ENCODE data around the gene SLC43A2. TPM values are rescaled to one million over a fixed set of nuclear protein-coding genes. Genes with fewer than 3 reads are reported as not detected.

SLC43A2 gene
- total and polyA plus RNA-seq, 8 donors: 25.6 to 87.9 (median 27.0) TPM

DNA sequence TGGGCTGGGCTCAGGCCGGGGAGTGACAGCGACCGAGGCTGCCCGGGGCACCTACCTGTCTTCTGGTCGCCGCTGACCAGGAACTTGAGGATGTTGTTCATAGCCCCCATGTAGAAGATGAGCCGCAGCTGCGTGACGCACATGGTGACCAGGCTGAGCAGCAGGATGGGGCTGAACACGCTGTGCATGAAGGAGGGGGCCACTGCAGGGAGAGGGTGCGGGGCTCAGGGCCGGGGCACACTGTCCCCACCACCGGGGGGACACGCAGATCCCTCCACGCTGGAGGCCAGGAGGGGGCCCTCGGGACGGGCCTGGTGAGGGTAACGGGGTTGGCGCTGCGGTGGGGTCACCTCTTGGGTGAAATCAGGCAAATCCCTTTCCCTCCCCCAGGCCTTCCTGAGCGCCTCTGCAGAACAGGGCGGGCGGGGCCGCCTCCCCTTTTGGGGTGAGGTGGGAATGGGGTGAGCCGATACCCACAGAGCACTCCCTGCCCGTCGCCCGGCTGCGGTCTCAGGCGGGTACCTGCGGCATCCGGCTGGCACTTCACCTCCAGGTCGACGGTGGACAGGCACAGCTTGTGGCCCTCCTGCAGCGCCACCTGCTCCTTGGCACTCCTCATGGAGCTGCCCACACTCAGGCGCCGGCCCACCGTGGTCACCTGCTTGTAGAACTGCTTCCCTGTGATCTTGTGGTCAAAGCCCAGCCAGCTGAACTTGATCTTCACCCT lies 37.7 kb downstream of the SLC43A2 start:
- TF ChIP-seq, protein P1, sequence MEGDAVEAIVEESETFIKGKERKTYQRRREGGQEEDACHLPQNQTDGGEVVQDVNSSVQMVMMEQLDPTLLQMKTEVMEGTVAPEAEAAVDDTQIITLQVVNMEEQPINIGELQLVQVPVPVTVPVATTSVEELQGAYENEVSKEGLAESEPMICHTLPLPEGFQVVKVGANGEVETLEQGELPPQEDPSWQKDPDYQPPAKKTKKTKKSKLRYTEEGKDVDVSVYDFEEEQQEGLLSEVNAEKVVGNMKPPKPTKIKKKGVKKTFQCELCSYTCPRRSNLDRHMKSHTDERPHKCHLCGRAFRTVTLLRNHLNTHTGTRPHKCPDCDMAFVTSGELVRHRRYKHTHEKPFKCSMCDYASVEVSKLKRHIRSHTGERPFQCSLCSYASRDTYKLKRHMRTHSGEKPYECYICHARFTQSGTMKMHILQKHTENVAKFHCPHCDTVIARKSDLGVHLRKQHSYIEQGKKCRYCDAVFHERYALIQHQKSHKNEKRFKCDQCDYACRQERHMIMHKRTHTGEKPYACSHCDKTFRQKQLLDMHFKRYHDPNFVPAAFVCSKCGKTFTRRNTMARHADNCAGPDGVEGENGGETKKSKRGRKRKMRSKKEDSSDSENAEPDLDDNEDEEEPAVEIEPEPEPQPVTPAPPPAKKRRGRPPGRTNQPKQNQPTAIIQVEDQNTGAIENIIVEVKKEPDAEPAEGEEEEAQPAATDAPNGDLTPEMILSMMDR (IDR thresholded peaks at IDR 0.05): no peak
- Histone ChIP-seq H3K4me3 (no peak overlapping the region), H3K27ac (peak overlapping the region; percentile 65 to 92), H3K36me3 (peaks cover 0 to 54% of the 10 kb centered on the region in 2 donors), H3K4me1 (peaks cover 14 to 82% of the 10 kb centered on the region in 2 donors), H3K27me3 (no peaks in the 10 kb centered on the region), H3K9me3 (no peaks in the 10 kb centered on the region)
- no peak for DNase-seq
- no peak for ATAC-seq
- intact Hi-C loops (cut with DNase I): no loop called here

GRCh38 chr17:1590029-1590746 lies 38.4 kb downstream of the SLC43A2 start:
- H3K4me1 ChIP-seq: peaks cover 14 to 89% of the 10 kb centered on the region in 2 donors
- TF ChIP-seq, protein P1 (IDR thresholded peaks at IDR 0.05): no peak
- intact Hi-C loops (cut with DNase I): no loop called here
- peak; percentile 74 for ATAC-seq
- no peak overlapping the region for H3K4me3 ChIP-seq
- H3K27me3 ChIP-seq: no peaks in the 10 kb centered on the region
- H3K9me3 ChIP-seq: no peaks in the 10 kb centered on the region
- peak in 2 of 4 donors; percentile 80 to 89 for DNase-seq
- H3K27ac ChIP-seq: peak overlapping the region; percentile 65 to 92
- H3K36me3 ChIP-seq: peaks cover 0 to 61% of the 10 kb centered on the region in 2 donors

DNA sequence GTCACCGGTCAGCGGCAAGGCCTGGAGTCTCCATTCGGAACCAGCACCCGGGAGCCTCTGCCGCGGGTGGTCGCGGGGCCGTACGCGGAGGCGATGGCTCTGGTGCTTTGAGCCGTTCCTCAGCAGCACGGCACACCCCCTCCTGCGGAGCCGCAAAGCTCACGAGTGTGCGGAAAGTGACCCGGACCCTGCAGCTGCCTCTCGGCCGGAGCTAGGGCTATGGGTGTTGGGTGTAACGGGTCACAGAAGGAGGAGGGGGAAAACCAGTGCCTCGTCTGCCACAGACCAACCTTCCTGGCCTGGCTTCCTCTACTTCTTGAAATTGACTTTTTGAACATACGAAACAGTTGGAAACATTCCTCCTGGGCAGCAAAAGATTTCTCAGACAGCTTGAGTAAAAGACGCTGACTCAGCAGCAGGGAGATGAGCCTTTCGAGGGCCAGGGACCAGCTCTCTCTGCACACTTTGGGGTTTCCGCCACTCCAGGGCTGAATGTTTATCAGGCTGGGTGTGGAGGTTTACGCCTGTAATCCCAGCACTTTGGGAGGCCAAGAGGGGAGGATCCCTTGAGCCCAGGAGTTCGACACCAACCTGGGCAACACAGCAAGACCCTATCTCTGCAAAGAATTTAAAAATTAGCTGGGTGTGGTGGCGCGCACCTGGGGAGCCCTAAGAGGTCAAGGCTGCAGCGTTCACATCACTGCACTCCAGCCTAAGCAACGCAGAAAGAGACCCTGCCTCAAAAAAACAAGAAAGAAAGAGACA lies 39.6 kb downstream of the SLC43A2 start:
- ATAC-seq (peak; percentile 16), DNase-seq (peak in 2 of 4 donors; percentile 62 to 85)
- Histone ChIP-seq H3K9me3 (no peaks in the 10 kb centered on the region), H3K4me3 (no peak overlapping the region), H3K27me3 (no peaks in the 10 kb centered on the region), H3K36me3 (peaks cover 0 to 73% of the 10 kb centered on the region in 2 donors), H3K4me1 (peaks cover 14 to 87% of the 10 kb centered on the region in 2 donors), H3K27ac (peak overlapping the region; percentile 65 to 92)
- intact Hi-C loops (cut with DNase I): no loop called here
- TF ChIP-seq, protein P1 (IDR thresholded peaks at IDR 0.05): no peak

- TF ChIP-seq, protein P1 (IDR thresholded peaks at IDR 0.05): no peak
- Histone ChIP-seq H3K27me3 (no peaks in the 10 kb centered on the region), H3K4me1 (peaks cover 0 to 80% of the 10 kb centered on the region in 2 donors), H3K36me3 (peaks cover 0 to 83% of the 10 kb centered on the region in 2 donors), H3K9me3 (no peaks in the 10 kb centered on the region), H3K4me3 (no peak overlapping the region), H3K27ac (no peak overlapping the region)
- DNase-seq (no peak), ATAC-seq (no peak)
- intact Hi-C loops (cut with DNase I): no loop called here
These were observed 44.5 kb downstream of the SLC43A2 start for GRCh38 chr17:1584167-1584566.

All from left lung (tissue), 10 donors.